ENCODE results near the gene MYL6.

- TF ChIP-seq CTCF (IDR thresholded peaks at IDR 0.05) (no peak), POLR2AphosphoS5 (IDR thresholded peaks at IDR 0.05) (no peak), POLR2A (IDR thresholded peaks at IDR 0.05) (no peak)
These were observed 32.6 kb downstream of the MYL6 start for GRCh38 chr12:56190695-56191155.

Data from stomach (tissue), 4 donors.